Glomerular endothelial cell (primary cell): ENCODE measurements around the gene SAMD1. TPM values are rescaled to one million over a fixed set of nuclear protein-coding genes. Genes with fewer than 3 reads are reported as not detected.

Experiments
- DNase-seq: peaks from one replicate; pipeline ENCODE4 v3.0.0-alpha.2; 2011; ENCODE audit warnings: low read depth, low spot score; ENCODE audit errors: extremely low read depth
- total RNA-seq: library from RNA; depleted of rRNA; stranded (reverse); fragments of >200 nt; gene quantifications from 2 replicates; pipeline ENCODE4 v1.2.3, GENCODE V29; 2015

Gene SAMD1
- total RNA-seq: 26.5 and 43.0 TPM in 2 replicates

DNA sequence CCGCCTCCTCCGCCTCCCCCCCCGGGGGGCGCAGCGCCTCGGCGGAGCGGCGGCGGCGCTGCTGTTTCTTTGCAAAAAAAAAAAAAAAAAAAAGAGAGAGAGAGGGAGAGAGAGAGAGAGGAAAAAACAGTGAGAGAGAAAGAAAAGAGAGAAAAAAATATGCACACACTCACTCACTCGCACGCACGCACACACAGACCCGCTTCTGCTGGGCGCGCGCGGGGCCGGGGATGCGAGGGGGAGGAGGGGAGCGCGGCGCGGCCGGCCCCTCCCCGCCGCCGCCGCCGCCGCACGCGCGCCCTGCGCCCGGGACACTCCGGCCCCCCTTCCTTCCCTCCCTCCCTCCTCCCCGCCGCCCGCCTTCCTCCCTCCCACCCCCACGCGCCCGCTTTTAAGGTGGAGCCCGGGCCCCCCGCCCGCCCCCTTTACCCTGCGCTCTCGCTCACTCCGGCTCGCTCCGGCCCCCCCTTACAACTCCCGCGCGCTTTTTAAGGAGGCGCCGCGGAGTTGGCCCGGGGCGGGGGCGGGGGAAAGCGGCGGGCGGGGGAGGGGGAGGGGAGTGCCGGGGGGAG lies at the start of gene SAMD1:
TSS of gene SAMD1 (minus strand) at position 243 of the 572 bp plus-strand sequence.
- DNase-seq: no peak

DNA sequence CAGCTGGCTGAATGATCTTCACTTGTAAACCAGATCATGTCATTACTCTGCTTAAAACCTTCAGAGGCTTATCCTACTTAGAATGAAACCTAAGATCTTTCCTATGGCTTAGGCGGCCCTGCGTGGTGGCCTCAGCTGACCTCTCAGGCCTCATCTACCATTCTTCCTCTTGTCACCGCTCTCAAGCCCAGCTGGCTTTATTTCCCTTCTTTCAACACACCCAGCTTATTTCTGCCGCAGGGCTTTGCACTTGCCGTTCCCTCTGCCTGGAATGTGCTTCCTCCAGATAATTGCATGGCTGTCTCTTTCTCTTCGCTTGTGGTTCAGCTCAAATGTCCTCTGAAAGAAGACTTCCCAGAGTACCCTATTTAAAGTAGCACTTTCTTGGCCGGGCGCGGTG lies 49.4 kb upstream of the SAMD1 start:
- DNase-seq: no peak

DNA sequence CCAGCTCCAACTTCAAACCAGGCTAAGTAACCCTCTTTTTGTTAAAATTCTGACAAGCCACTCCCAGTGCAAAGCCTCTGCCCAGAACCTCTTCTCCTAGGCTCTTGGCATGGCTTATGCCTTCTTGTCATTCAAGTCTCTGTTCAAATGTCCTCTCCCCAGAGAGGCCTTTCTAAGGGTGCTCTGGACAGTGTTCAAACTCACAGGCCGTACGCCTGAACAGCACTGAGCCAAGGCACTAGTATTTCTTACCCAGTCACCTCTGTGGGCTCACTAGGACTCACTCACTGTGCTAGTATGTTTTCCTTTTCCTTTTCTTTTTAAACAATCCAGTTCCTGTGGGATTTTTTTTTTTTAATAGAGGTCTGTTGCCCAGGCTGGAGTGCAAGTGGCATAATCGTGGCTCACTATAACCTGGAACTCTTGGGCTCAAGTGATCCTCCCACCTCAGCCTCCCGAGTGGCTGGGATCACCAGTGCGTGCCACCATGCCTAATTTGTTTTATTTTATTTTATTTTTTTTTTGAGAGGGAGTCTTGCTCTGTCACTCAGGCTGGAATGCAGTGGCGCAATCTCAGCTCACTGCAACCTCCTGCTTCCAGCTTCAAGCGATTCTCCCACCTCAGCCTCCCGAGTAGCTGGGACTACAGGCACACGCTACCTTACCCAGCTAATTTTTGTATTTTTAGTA lies 48.2 kb upstream of the SAMD1 start:
- DNase-seq: no peak

GRCh38 chr19:14136509-14137281 lies 46.1 kb upstream of the SAMD1 start, which contains the start of gene ASF1B:
Gene ASF1B (minus strand): TSS chr19:14136589. CDS start chr19:14136456, 133 bp downstream.
- peak; percentile 98 for DNase-seq

DNA sequence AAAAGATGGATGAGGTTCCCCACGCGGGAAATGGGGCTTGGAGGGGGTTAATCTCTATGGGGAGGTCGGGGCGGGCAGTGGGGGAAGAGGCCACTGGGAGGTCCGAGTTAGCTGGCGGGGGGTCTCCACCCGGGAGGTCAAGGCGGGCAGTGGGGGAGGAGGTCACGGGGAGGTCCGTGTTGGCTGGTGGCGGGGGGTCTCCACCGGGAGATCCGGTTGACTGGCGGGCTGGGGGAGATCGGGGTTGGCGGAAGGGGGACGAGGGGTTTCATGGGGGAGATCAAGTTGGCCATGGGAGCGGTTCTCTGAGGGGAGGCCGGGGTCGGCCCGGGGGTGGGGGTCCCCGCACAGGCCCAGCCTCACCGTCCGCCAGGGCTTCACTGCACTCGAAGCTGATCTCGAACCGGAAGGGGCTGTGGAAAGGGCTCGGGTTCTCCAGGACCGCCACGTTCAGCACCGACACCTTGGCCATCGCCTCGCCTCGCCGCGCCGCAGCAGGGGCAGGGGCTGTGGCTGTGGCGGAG lies 45.5 kb upstream of the SAMD1 start:
- DNase-seq: no peak

GRCh38 chr19:14135355-14135754 lies 44.8 kb upstream of the SAMD1 start:
- DNase-seq: no peak

DNA sequence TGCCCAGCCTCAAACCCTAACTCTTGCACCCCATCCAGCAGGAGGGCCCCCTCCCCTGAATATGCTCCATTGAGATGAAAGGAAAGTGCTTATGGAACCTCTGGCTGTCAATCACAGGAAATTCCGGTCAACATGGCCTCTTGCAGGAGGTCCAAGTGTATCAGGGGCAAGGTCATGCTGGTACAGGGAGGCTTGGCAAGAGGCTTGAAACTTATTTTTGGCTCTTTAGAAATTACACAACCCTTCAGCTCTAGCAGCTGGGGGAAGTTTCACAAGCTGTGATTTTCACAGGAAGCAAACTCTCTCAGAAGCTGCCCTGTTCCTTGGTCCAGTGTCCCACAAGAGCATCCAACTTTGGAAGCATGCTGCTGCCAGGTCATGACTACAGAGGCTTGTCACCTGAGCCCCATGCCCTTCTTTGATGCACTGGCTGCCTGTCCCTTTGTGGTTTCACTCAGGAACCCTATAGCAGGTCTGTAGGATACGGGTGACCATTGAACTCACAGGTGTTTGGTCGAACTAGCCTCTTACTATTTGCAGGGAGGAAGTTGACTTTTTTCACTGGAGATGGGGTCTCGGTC lies 37.5 kb upstream of the SAMD1 start:
- DNase-seq: no peak

DNA sequence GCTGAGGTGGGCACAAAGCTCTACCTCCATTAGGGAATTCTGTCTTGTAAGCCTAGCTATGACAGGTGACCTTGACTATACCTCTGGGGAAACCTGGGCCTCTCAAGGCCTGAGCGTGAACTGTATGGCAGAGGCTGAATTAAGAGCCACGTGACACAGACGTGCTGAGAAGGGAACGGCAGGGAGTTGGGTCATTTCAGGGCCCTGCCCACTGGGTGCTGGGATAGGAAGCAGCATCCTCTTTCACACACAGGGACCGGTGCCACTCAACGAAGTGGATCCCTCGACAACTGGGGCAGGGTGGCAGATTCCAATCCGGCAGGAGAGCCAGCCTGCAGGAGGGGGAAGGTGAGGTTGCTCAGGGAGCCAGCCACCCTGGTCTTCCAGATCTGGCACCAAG lies 36.6 kb upstream of the SAMD1 start:
- no peak for DNase-seq

DNA sequence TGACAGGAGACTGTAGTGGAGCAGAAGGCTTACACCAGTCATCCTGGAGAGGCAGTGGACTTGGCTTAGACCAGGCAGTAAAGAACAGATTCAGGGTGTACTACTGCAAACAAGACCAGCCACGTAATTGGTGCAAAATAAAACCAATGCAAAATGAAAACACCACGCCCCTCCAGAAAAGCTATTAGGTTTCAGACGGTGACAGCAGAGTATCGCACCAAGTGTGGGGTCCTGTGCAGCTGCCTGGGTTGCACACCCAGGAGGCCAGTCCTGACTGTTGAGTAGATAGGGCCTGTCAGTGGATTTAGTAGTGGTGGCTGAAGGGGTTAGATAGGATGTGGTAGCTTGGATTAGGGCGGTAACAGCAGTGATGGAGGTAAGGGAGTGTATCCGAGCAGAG lies 32.4 kb upstream of the SAMD1 start:
- DNase-seq: no peak

DNA sequence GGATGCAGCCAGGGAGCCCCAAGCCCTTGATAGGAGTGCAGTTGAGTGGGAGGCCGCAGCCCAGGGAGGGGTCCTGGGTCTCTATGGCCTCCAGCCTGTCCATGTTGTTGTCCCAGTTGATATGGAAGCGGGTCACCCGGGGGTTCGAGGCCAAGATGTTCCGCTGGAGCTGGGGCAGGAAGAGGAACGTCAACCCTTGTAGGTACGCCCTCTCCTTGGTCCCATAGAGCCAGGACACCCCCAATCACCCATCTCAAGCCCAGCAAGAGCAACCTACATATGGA lies 29.9 kb upstream of the SAMD1 start:
- DNase-seq: no peak

- no peak for DNase-seq
These were observed 29.3 kb upstream of the SAMD1 start for GRCh38 chr19:14119644-14120496.

DNA sequence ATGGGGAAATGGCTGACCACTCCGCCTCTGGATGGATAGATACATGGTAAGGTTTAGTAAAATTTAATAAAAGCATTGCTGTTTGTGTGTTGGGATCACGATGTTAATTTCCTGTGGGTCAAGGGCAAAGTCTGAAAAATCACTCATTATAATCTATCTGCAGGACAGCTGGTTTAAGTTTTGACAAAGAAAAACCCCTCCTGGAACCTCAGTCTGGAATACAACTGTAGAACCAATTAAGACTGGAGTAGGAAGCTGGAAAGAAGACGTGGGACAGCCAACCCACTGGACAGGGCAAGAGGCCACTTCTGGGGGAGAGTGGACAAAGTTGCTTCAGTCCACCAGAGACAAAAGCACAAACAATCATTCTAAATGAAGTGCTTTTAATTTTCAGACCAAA lies 28.6 kb upstream of the SAMD1 start:
- DNase-seq: no peak

- DNase-seq: no peak
These were observed 27.9 kb upstream of the SAMD1 start for GRCh38 chr19:14118165-14119051.

DNA sequence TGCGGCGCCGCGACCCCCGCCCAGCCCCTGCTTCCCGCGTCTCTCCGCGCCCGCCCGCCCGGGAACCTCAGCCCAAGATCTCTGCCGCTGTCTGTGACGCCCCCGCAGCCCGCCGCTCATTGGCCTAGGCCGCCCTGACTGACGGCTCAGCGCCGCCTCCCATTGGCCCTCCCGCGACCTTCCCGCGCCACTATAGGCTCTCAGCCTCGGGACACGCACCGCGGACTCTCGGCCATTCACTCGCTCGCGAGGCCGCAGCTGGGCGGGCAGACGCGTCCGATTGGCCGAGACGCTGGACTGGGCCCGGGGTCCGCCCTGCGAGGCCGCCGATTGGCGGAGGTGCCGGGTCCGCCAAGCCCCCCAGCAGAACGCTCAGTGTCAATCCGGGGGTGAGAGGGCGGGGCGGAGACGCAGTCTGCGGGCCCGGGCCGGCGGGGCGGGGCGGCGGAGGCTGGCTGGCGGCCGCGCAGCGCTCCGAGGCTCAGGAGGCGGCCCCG lies 27.2 kb upstream of the SAMD1 start, which contains the start of gene PRKACA:
TSS of gene PRKACA (minus strand) at position 95 of the 497 bp plus-strand sequence. CDS start 215 bp downstream, outside the sequence.
- DNase-seq: no peak

DNA sequence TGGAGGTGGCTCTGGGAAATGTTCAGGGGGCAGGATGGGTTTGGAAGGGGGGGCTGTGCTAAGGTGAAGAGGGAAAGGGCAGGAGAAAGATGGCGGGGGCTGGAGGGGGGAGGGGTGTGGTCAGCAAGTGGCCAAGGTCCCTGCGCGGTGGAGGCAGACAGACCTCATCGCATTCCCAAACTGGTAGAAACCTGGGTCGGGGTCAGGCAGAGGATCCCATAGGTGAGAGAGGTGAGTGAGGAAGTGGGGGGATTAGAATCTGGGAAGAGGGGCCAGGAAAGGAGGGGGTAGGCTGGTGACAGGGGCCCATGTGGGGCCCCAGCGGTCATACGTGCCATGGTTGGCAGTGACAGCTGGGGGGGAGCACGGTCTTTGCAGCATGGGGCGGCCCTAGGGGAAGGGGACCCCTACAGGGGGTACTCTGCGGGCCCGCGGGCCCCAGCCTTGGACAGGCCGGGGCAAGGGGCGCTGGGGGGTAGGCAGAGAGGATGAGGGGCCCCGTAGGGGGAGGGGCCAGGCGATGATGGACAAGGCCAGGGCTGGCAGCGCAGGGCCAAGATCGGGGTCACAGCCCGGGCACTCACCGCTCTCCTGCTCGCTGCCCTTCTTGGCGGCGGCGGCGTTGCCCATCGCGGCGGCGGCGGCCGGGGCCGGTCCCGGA lies 26.5 kb upstream of the SAMD1 start:
- no peak for DNase-seq

DNA sequence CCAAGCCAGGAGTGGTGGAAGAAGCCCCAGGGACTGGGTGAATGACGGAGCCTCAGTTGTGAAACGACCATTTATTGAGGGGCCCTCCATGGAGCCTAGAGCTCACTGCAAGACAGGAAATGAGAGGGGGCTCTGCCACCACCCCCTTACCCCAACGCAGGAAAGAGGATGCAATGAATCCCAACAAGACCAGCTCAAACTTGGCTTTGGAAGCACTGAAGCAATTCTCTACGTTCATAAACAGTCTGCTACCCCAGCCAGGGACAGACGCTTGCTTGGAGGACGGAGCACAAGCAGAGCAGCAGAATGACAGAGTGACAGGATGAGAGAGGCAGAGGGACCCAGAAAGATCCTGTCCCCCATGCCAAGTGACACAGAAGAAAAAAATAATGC lies 26.0 kb upstream of the SAMD1 start:
- DNase-seq: no peak

DNA sequence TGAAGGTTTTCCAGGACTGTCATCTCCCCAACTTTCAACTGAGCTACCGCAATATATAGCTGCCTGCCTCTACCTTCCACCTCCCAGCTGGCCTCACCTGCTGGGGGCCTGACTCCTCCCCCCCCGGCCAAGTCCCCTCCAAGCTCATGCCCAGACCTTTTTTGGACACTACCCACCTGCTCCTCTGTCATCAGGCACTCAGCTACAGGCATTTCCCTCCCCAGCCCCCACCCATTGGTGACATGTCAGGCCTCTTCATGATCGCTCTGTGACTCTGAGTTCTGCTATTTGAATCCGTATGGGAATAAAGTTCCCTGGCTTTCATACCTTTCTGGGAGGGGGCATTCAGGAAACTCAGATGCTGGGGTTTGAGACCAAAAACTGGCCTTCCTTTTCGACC lies 25.2 kb upstream of the SAMD1 start:
- no peak for DNase-seq

DNA sequence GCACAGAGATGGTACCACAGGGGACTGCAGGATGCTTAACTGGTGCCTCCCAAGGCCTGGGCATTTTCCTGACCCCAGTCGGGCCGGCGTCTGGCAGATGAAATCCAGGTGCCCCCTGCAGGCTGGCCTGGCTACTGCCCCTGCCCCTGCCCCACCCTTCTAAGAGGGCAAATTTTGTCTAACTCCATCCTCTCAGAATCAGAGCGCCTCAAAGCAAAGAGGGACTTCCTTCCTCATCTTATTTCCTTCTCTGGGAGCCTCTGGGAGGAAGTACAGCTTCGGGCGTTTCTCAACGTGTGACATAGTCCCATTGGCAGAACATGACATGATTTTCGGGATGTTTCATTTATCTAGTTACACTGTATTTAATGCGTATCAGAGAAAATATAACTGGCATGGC lies 24.3 kb upstream of the SAMD1 start:
- no peak for DNase-seq

DNA sequence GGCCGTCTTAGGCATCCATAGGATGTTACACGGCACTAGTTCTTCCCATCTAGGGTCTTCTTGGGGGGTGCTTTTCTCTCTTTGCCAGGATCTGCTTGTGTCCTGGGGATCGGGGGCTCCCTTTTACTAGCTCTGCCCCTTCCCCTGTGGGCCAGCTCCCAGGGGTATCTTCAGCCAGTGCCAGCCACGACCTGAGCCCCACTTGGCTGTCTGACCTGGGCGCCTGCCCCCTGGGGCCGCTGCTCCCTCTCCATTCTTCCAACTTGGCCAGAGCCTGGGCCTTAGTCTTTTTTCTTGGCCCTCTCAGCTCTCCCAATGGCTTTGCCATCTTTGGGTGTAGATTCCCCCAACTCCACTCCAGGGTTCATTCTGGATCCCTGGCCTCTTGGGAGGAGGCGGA lies 23.9 kb upstream of the SAMD1 start:
- DNase-seq: no peak
